ENCODE results near the gene HCRTR1. TPM values are rescaled to one million over a fixed set of nuclear protein-coding genes. Genes with fewer than 3 reads are reported as not detected.

HCRTR1 gene
- total and polyA plus RNA-seq, 5 donors: 0.14 to 0.37 (median 0.18) TPM; not detected in 2

DNA sequence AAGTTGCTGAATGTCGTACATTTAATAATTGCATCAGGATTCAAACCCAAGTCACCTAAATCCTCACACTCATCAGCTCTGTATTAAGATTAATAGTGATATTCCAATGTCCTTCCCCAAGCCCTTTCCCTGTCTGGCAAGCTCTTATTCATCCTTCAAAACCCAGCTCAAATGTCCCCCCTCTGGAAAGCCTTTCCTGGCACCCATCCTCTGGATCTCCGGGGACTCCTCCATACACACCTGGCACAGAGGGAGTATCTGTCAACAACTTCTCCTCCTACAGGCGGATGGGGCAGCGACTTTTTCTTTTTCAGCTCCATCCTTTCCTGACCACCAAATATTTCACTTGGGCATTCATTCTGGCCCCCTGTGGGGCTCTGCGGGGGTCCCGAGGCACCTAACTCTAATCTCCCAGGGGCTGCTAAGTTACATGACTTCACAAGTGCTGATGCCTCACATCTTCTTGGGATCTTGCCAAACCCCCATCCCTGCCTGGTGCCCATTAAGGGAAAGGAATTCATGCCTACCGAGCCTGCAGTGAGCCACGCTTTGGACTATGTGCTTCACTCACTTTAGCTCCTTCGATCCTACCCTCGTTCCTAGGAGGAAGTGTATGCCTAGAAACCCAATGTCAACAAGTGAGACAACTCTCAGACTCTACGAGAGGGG, 25.9 kb upstream of the HCRTR1 start:
- WGBS: 53% methylated on average over 11 of the region's 11 CpGs
- Histone ChIP-seq H3K9me3 (ENCODE audit: control insufficient read depth, low read length) (no peaks in the 10 kb centered on the region), H3K27me3 (ENCODE audit: control insufficient read depth, insufficient read depth) (no peaks in the 10 kb centered on the region), H3K27ac (ENCODE audit: low read length) (no peak overlapping the region), H3K4me1 (ENCODE audit: control insufficient read depth, insufficient read depth, low read length) (peaks cover 15% of the 10 kb centered on the region), H3K4me3 (ENCODE audit: low read length) (no peak overlapping the region)
- DNase-seq (no peak), ATAC-seq (no peak)
- intact Hi-C loops (cut with DNase I): loop anchor here in 1 of 4 donors (2.0 kb wide), 1 partner anchor 27 kb away; no protein-coding TSS in a partner anchor

DNA sequence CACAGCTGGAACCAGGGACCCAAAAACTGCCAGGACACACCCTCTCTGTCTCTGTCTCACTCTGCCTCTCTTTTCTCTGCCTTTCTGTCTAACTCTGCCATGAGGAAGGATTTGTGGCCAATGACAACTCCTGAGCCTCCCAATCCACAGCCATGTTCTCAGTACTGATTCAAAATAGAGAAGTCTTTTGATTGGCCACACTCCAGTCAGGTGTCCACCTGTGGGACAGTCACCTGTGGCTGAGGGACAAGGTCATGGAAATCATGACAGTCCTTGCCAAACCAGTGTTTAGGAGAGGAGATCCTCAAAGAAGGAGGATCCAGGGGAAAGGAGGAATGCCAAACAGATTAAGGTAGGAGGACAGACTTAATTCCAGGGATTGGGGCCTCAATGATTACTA, 25.4 kb upstream of the HCRTR1 start:
- Histone ChIP-seq H3K4me3 (ENCODE audit: low read length) (no peak overlapping the region), H3K27ac (ENCODE audit: low read length) (no peak overlapping the region), H3K4me1 (ENCODE audit: control insufficient read depth, insufficient read depth, low read length) (peaks cover 15% of the 10 kb centered on the region), H3K27me3 (ENCODE audit: control insufficient read depth, insufficient read depth) (no peaks in the 10 kb centered on the region), H3K9me3 (ENCODE audit: control insufficient read depth, low read length) (no peaks in the 10 kb centered on the region)
- DNase-seq (no peak), ATAC-seq (no peak)
- intact Hi-C loops (cut with DNase I): loop anchor here in 1 of 4 donors (2.0 kb wide), 1 partner anchor 27 kb away; no protein-coding TSS in a partner anchor

DNA sequence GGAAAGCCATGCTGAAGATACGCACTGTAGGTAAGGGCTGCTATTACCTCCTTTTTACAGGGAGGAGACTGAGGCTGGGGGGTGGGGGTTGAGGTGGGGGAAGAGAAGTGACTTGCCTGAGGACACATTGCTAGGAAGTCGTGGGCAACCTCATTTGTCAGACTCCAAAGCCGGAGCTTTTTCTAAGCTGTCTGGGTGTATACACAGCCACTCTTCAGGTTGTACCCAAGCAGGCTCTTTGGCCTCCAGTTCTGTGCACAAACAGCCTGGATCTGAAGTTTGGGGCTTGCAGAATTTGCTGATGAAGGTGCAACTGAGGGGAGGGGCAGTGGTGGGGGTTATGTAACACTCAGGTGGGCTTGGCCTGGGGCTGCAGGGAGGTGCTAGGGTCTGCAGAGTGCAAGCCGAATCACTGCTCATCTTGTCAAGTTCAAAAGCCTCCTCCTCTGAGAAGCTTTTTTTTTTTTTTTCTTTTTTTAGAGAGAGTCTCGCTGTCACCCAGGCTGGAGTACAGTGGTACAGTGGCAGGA, 24.3 kb upstream of the HCRTR1 start:
- ATAC-seq (no peak), DNase-seq (no peak)
- Histone ChIP-seq H3K9me3 (ENCODE audit: control insufficient read depth, low read length) (no peaks in the 10 kb centered on the region), H3K27ac (ENCODE audit: low read length) (no peak overlapping the region), H3K27me3 (ENCODE audit: control insufficient read depth, insufficient read depth) (no peaks in the 10 kb centered on the region), H3K4me1 (ENCODE audit: control insufficient read depth, insufficient read depth, low read length) (peaks cover 12% of the 10 kb centered on the region), H3K4me3 (ENCODE audit: low read length) (no peak overlapping the region)
- intact Hi-C loops (cut with DNase I): loop anchor here in 2 of 4 donors (1.0 to 2.0 kb wide), 2 partner anchors 28 to 29 kb away; no protein-coding TSS in a partner anchor
- WGBS: 91% methylated on average over 5 of the region's 5 CpGs

DNA sequence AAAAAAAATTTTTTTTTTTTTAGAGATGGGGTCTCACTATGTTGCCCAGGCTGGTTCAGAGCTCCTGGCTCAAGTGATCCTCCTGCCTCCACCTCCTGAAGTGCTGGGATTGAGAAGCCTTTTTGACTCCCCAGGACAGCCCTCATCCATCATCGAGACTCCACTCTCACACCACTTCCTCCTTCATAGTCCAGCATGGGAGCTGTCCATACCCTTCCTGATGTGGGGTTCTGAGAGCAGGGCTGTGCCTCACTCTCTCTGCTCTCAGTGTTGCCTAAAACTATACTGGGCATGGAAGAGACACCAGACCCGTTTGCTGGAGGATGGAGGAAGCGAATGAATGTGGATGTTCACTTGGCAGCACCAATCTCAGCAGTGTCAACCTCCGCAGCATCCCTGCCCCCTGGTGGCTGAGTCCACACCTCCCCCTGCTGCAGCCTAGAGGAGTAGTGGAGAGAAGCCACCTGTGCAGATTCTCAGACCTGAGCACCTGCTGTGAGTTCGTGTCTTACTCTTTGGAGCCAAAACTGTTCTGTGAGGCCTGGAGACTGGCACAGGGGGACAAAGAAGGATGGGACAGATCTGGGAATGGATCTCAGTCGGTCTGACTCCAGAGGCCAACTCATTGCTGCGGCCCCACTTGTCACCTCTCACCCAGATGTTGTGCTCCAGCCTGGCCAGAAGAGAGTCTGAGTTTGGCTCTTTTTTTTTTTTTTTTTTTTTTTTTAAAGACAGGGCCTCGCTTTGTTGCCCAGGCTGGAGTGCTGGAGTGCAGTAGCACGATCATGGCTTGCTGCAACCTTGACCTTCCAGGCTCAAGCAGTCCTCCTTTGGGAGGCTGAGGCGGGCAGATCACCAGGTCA, 23.5 kb upstream of the HCRTR1 start:
- Histone ChIP-seq H3K27ac (ENCODE audit: low read length) (no peak overlapping the region), H3K4me1 (ENCODE audit: control insufficient read depth, insufficient read depth, low read length) (peaks cover 9% of the 10 kb centered on the region), H3K9me3 (ENCODE audit: control insufficient read depth, low read length) (no peaks in the 10 kb centered on the region), H3K4me3 (ENCODE audit: low read length) (no peak overlapping the region), H3K27me3 (ENCODE audit: control insufficient read depth, insufficient read depth) (no peaks in the 10 kb centered on the region)
- peak; percentile 75 for ATAC-seq
- DNase-seq: peak; percentile 84 to 92 (median 88)
- 45% methylated on average over 9 of the region's 10 CpGs for WGBS
- intact Hi-C loops (cut with DNase I): loop anchor here in 3 of 4 donors (1.0 to 2.0 kb wide), 2 partner anchors 29 to 30 kb away; no protein-coding TSS in a partner anchor

DNA sequence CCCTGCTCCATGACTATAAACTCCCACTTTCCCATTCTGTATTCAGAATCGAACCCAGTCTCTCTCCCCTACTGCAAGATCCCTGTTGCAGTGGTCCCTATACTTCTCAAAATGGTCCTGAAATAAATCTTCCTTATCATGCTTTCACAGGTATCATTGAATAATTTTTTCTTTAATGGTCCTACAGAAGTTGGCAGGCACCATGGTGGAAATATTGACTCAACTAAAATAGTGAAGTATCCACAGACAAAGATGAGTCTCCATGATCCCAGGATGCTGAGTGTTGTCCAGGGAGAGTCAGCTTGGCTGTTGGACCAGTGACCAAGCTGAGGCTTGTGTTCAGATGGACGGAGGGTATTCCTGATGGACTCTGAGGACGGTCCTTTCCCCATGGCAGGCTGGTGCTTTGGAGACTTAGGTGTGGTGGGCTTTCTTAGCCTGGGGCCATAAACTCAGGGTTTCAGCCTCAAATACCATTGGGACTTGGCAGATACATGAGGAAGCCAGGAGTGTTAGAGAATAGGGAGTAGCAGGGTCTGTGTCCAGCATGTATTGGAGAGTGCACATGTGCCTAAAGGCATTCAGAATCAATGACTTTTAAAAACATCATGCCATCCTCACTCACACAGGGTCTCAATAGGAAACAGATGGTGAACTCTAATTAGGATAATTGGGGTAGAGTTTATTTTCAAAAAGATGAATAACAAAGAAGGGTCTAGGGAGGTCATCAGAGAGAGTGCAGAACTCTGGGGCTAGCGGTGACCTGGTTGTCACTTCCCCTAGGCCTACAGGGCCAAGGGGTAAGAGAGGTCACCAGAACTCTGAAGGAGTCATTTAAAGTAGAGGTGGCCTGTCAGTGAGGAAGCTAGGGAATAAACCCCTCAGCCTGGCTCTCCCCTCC, 21.4 kb upstream of the HCRTR1 start:
- H3K9me3 ChIP-seq (ENCODE audit: control insufficient read depth, low read length): no peaks in the 10 kb centered on the region
- no peak for DNase-seq
- peak in 1 of 2 donors; percentile 27 for ATAC-seq
- peaks cover 9% of the 10 kb centered on the region for H3K4me1 ChIP-seq (ENCODE audit: control insufficient read depth, insufficient read depth, low read length)
- WGBS: 85% methylated on average over 4 of the region's 4 CpGs
- no peaks in the 10 kb centered on the region for H3K27me3 ChIP-seq (ENCODE audit: control insufficient read depth, insufficient read depth)
- intact Hi-C loops (cut with DNase I): no loop called here
- no peak overlapping the region for H3K4me3 ChIP-seq (ENCODE audit: low read length)
- peak overlapping the region; percentile 15 for H3K27ac ChIP-seq (ENCODE audit: low read length)

DNA sequence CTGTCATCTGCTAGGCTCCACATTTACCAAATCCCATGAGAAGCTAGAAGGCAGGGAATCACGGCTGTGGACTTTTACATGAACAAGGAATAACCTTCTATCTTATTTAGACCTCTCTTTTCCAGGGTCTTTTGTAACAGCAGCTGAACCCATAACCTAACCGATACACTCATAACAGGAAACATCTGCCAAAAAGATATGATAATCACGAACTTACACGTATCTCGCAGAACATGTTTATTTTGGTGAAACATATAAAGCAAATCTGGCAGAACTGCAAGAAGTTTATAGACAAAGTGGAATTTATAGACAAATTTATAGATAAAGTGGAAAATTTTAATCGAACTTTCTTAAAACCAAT, 20.8 kb upstream of the HCRTR1 start:
- DNase-seq: no peak
- intact Hi-C loops (cut with DNase I): no loop called here
- Histone ChIP-seq H3K27ac (ENCODE audit: low read length) (peak overlapping the region; percentile 15), H3K4me1 (ENCODE audit: control insufficient read depth, insufficient read depth, low read length) (peaks cover 9% of the 10 kb centered on the region), H3K27me3 (ENCODE audit: control insufficient read depth, insufficient read depth) (no peaks in the 10 kb centered on the region), H3K9me3 (ENCODE audit: control insufficient read depth, low read length) (no peaks in the 10 kb centered on the region), H3K4me3 (ENCODE audit: low read length) (no peak overlapping the region)
- ATAC-seq: no peak
- 32% methylated on average over 6 of the region's 6 CpGs for WGBS

DNA sequence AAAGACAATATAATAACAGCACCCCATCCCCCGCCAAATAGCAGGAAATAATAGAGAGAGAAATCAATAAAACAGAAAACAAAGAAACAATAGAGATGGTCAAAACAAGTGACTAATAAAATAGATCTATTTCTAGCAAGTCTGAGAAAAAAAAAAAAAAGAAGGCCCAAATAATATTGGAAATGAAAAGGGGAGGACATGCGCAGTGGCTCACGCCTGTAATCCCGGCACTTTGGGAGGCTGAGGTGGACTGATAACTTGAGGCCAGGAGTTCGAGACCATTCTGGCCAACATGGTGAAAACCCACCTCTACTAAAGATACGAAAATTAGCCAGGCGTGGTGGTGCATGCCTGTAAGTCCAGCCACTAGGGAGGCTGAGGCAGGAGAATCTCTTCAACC, 18.5 kb upstream of the HCRTR1 start:
- WGBS: 92% methylated on average over 7 of the region's 7 CpGs
- H3K27me3 ChIP-seq (ENCODE audit: control insufficient read depth, insufficient read depth): no peaks in the 10 kb centered on the region
- DNase-seq (no peak), ATAC-seq (no peak)
- H3K4me3 ChIP-seq (ENCODE audit: low read length): no peak overlapping the region
- no peaks in the 10 kb centered on the region for H3K9me3 ChIP-seq (ENCODE audit: control insufficient read depth, low read length)
- H3K4me1 ChIP-seq (ENCODE audit: control insufficient read depth, insufficient read depth, low read length): peaks cover 8% of the 10 kb centered on the region
- no peak overlapping the region for H3K27ac ChIP-seq (ENCODE audit: low read length)
- intact Hi-C loops (cut with DNase I): no loop called here

DNA sequence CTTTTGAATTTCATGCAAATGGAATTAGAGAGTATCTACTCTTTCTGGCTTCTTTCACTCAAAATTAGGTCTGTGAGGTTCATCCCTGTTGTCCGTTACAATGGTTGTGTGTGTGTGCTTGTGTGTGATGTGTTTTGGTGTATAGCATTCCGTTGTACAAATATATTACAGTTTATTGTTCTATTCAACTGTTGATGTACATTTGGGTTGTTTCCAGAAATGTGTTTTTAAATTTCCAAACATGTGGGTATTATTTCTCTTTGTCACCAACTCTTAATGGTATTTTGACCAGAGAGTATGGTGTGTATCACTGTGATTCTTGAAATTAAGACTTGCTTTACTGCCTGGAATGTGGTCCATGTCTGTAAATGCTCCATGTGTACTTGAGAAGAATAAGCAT, 16.8 kb upstream of the HCRTR1 start:
- intact Hi-C loops (cut with DNase I): no loop called here
- no peak overlapping the region for H3K27ac ChIP-seq (ENCODE audit: low read length)
- H3K4me1 ChIP-seq (ENCODE audit: control insufficient read depth, insufficient read depth, low read length): peaks cover 4% of the 10 kb centered on the region
- no peaks in the 10 kb centered on the region for H3K9me3 ChIP-seq (ENCODE audit: control insufficient read depth, low read length)
- WGBS: 57% methylated on average over 2 of the region's 2 CpGs
- no peak overlapping the region for H3K4me3 ChIP-seq (ENCODE audit: low read length)
- ATAC-seq (no peak), DNase-seq (no peak)
- no peaks in the 10 kb centered on the region for H3K27me3 ChIP-seq (ENCODE audit: control insufficient read depth, insufficient read depth)

DNA sequence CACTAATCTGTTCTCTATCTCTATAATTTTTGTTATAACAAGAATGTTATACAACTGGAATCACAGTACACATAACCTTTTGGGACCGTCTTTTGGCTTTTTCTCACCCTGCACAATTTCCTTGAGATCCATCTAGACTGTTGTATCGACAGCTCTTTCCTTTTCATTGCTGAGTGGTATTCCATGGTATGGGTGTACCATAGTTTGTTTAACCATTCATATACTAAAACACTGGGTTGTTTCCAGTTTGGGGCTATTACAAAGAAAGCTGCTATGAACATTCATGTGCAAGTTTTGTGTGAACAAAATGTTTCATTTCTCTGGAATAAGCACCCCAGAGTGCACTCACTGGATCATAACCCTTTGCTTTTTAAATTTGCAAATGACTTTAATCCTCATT, 15.4 kb upstream of the HCRTR1 start:
- Histone ChIP-seq H3K27ac (ENCODE audit: low read length) (no peak overlapping the region), H3K4me3 (ENCODE audit: low read length) (no peak overlapping the region), H3K4me1 (ENCODE audit: control insufficient read depth, insufficient read depth, low read length) (no peaks in the 10 kb centered on the region), H3K9me3 (ENCODE audit: control insufficient read depth, low read length) (no peaks in the 10 kb centered on the region), H3K27me3 (ENCODE audit: control insufficient read depth, insufficient read depth) (no peaks in the 10 kb centered on the region)
- intact Hi-C loops (cut with DNase I): no loop called here
- 96% methylated on average over 2 of the region's 2 CpGs for WGBS
- DNase-seq (no peak), ATAC-seq (no peak)

DNA sequence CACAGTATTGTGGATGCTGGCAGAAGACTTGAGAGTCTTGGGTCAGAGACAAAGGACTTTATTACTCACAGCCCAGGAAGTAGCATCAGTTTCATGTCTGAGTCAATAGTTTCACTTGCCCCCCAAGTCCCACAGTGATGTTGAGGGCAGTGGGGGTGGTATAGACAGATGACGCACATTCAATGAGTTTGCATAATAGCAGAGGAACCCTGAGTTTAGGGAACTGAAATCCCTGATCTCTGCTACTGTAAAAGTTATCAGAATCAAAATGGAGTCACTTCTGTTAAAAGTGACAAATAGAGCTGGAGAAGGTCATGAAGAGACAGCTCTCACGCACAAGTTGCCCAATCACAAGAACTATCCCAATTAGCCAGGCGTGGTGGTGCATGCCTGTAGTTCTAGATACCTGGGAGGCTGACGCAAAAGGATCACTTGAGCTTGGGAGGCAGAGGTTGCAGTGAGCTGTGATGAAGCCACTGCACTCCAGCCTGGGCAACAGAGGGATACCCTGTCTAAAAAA, 11.5 kb upstream of the HCRTR1 start:
- no peak for ATAC-seq
- intact Hi-C loops (cut with DNase I): no loop called here
- no peak overlapping the region for H3K27ac ChIP-seq (ENCODE audit: low read length)
- H3K4me3 ChIP-seq (ENCODE audit: low read length): no peak overlapping the region
- H3K27me3 ChIP-seq (ENCODE audit: control insufficient read depth, insufficient read depth): no peaks in the 10 kb centered on the region
- H3K4me1 ChIP-seq (ENCODE audit: control insufficient read depth, insufficient read depth, low read length): no peaks in the 10 kb centered on the region
- 87% methylated on average over 4 of the region's 4 CpGs for WGBS
- no peaks in the 10 kb centered on the region for H3K9me3 ChIP-seq (ENCODE audit: control insufficient read depth, low read length)
- DNase-seq: no peak
